Activated CD4-positive, alpha-beta T cell treated with anti-CD3 and anti-CD28 coated beads, Interleukin-10, Interleukin-2, amounts not matched to agents 100 ng/mL and 50 ng/mL, durations not matched to agents 16 hours and 8 hours (primary cell): ENCODE results near the gene NPLOC4.

ENCODE experiments used
- DNase-seq: peaks from one replicate; pipeline ENCODE4 v3.0.0-alpha.2; 2020

NPLOC4 gene

DNA sequence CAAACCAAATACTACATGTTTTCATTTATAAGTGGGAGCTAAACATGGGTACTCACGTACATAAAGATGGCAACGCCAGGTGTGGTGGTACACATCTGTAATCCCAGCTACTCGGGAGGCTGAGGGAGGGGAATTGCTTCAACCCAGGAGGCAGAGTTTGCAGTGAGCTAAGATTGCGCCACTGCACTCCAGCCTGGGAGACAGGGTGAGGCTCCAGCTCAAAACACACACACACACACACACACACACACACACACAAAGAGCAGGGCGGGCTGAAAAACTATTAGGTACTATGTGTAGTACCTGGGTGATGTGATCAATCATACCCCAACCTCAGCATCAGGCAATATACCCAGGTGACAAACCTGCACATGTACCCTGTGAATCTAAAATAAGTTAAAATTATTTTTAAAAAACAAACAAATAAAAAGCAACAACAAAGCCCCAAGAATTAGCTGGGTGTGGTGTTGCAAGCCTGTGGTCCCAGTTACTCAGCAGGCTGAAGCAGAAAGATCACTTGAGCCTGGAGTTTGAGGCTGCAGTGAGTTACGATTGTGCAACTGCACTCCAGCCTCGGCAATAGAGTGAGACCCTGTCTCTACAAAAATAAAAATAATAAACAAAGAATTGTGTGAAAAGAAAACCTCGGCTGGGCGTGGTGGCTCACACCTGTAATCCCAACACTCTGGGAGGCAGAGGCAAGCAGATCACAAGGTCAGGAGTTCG is 72.9 kb downstream of the NPLOC4 start:
- no peak for DNase-seq

DNA sequence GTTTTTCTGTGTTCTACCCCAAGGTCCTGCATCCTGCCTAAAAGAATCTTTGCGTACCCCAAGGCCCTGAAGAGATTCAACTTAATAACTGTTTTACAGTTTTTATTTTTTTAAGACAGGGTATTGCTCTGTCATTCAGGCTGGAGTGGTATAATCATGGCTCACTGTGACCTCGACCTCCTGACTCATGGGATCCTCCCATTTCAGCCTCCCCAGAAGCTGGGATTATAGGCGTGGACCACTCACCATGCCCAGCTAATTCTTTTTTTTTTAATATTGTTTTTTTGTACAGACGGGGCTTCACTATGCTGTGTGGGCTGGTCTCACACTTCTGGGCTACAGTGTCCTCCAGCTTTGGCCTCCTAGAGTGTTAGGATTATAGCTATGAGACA is 75.4 kb downstream of the NPLOC4 start:
- no peak for DNase-seq

DNA sequence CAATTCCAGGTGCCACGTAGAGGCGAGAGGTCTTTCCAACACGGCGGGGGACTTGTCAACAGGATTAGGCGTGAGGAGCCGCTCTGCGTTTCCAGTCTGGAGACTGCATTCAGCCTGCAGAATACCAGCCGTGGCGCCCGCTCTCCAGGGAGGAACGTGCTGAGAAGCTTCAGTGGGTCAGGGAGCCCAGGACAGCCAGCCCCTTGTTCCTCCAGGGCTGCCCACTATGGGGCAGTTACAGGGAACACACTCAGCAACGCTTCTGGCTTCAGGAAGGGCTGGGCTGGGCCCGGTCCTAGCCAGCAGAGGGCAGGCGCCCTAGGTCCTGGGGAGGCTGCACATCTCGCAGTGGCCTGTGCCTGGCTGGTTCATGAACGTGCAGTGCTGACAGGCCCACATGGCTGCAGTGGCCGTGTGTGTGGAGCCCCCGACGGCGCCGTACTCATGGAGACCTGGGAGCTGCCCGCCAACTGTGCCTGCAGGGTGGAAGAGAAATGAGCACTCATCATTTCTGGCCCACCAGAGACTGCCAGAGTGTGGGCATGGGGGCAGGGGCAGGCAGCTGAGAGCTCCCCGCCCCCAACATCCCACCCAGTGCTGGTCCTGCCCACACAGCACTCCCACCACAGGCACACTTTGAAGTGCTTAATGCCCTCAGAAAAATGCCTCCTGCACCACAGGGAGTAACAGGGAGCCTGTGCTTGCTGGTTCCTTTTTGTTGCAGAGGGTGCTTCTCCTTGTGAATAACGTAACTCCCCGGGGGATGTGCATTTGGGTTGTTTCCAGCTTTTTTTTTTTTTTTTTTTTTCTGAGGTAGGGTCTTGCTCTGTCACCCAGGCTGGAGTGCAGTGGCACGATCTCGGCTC is 77.7 kb downstream of the NPLOC4 start:
- DNase-seq, result no peak

GRCh38 chr17:81558115-81558468 is 78.8 kb downstream of the NPLOC4 start:
- no peak for DNase-seq

GRCh38 chr17:81557276-81558114 is 79.4 kb downstream of the NPLOC4 start:
- DNase-seq, result no peak

DNA sequence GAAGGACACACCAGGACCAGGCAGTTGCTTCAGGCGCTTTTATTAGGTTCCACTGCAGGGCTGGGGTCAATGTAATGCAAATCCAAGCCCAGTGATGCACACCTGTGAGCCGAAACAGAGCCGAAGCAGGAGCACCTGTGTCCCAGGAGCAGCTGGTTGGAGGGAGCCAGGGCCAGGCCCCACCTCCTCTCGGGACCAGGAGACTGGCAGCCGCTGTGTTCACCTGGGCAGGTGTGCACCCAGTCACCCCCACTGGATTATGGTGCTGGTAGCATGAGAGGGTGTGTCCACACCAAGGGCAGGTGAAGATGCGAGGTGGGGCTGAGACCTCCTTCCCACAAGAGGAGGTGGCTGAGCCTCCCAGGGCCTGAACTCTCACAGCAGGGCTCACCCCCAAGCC is 80.0 kb downstream of the NPLOC4 start:
- DNase-seq, result no peak

GRCh38 chr17:81556175-81556691 is 80.7 kb downstream of the NPLOC4 start:
- DNase-seq, result no peak

DNA sequence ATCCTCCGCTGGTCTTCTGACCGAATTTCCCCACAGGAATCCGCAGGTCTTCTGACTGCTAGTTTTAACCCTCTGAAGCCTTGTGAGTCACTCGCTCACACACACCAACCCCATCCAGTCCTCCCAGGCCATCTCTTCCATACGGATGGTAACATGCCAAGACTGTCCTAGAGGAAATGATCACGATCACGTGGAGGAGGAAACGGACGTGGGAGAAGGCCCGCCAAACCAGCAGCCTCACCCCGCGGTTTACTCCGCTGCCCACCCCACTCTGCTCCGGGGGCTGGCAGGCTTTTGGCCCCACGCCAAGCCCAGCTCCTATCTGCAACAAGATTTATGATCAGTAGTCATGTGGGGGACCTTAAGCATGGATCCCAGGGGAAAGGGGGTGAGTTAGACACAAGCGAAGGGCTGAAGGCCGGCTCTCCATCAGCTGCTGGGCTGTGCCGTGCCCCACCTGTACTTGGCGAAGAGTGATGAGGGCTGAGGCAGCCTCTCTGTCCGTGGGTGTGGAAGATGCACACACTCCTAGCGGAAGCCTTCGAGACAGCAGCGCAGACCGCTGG is 83.2 kb downstream of the NPLOC4 start:
- no peak for DNase-seq

DNA sequence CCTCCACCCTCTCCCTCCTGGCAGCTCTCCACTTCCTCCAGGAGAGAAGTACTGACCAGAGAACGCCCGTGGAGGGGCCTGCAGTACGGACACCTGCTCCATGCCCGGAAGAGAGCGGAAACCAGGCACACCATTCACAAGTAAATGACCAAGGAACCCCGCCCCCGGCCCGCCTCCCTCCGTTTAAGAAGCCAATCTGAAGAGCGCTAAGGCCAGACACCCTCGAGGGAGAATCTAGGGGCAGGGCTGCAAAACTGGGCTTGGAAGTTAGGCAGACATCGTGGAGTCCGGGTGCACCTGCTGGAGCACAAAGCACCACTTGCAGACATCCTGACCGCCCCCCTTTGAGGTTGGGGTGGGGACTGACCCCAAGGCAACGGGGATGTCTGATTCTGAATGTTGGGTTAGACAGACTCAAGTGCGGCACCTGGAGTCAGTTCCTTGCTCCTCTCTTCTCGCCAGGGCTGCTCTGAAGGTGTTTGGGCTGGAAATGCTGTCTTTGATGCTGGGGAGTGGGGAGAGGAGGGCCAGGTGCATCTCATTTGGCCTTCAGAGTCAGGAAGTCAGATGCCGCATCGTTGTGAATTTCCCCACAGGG is 83.8 kb downstream of the NPLOC4 start:
- peak; percentile 83 for DNase-seq

GRCh38 chr17:81552244-81553017 is 84.5 kb downstream of the NPLOC4 start, which contains the start of gene FAAP100:
Gene FAAP100 (minus strand): TSS chr17:81552353. CDS start chr17:81552330, 23 bp downstream.
- DNase-seq, result peak; percentile 89

- DNase-seq, result no peak
Measured at GRCh38 chr17:81551458-81552243, 85.3 kb downstream of the NPLOC4 start.

DNA sequence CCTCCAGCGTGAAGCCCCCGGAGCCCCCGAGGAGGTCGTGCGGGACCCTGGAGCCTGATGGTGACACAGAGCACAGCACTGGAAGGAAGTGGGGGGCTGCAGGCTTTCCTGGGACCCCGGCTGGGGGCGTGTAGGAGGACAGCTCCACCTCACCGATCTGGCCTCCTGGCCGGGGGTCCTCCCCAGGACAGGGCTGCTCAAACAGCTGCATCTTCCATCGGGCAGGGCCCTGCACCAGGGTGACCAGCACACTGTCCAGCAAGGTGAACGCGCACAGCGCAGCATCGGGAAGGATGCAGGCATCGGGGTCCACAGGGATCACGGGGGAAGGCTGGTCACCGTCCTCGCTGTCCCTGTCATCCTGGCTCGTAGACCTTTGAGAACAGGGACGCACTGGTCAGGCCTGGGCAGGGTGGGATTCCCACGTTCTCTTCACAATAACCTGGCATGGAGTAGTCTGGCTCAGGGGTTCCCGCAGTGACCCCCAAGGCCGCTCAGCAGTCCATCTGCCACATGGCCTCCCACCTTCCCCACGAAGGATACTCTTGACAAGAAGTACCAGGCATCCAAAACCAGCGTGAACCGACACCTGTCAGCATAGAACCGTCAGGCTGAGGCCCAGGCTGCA is 86.0 kb downstream of the NPLOC4 start:
- no peak for DNase-seq

GRCh38 chr17:81550285-81550684 is 86.6 kb downstream of the NPLOC4 start:
- no peak for DNase-seq

- no peak for DNase-seq
Measured at GRCh38 chr17:81549826-81550225, 87.1 kb downstream of the NPLOC4 start.

DNA sequence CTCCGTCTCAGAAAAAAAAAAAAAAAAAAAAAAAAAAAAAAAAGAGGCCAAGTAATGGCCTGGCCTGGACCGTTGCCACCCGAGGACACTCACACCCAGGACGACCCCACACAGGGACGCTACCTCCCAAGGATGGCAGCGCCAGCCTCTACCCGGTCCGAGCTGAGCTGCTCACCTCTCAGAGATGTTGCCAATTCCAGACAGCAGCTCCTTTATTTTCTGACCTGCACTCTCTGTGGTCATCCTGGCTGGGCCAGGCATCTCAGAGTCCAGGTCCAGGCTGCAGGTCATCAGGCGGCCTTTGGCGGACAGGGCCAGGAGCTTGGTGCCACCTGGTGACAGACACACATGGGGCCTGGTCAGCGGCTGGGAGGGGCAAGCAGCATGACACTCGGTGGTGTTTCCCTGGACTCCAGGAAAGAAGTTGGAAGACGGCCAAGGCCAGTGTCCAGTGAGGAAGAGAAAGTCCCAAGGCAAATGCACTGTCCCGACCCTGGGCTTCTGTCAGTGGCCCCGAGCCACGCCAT is 87.8 kb downstream of the NPLOC4 start:
- DNase-seq, result no peak

DNA sequence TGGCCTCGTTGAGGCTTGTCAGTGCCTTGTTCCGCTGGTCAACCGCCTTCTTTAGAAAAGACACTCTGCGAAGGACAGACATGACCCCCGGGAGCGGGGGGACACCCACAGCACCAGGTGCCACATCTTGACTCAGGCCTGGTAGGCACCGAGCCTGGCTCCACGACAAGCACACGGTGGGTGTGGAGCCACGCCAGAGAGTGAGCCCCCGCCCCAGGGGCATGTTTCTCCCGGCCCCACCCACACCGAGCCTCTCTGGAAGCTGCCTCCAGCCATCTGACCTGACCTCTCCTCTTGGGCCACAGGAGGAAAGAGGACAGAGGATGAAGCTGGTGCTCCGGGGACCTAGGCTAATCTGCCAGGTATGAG is 89.3 kb downstream of the NPLOC4 start:
- DNase-seq, result no peak

GRCh38 chr17:81546906-81547613 is 89.9 kb downstream of the NPLOC4 start:
- DNase-seq, result no peak

- DNase-seq, result no peak
Measured at GRCh38 chr17:81545160-81545949, 91.6 kb downstream of the NPLOC4 start.
